H1 (cell line): ENCODE results near the gene P2RX5. TPM values are rescaled to one million over a fixed set of nuclear protein-coding genes. Genes with fewer than 3 reads are reported as not detected.

Experiments used
- CTCF ChIA-PET: fragments of 300-600 bp; sonication (Branson Sonifier 250); formaldehyde crosslinking; loops from one replicate; lab custom pipeline; 2021; ENCODE audit not compliant: partially characterized antibody; lab: Charles Lee
- POLR2A ChIA-PET: fragments of 300-600 bp; sonication (Branson Sonifier 250); formaldehyde crosslinking; loops from one replicate; lab custom pipeline; 2021; ENCODE audit warnings: inconsistent platforms; ENCODE audit not compliant: partially characterized antibody; lab: Charles Lee
- DNase-seq, 2 experiments: peaks; one replicate each; pipeline versions ENCODE4 v3.0.0 to v3.0.0-alpha.2; 2010 to 2022; ENCODE audit warnings: low spot score in 2 of 2, low read depth in 1 of 2, mixed read lengths in 1 of 2
- FAIRE-seq: peaks from 2 replicates; lab custom pipeline; 2011; peaks lifted over from hg19 to GRCh38; lab: Jason Lieb, UNC
- H2AFZ ChIP-seq: 2 replicates; pipeline ENCODE4 v1.8.1; 2012; ENCODE audit warnings: low read length, inconsistent platforms
- H2AK5ac ChIP-seq: 2 replicates; pipeline ENCODE4 v1.6.1; 2013; ENCODE audit warnings: low read depth, low read length
- H2BK120ac ChIP-seq: replicated peaks from 2 replicates; pipeline ENCODE3; 2013; ENCODE audit warnings: low read depth, low read length, inconsistent platforms
- H2BK12ac ChIP-seq: 2 replicates; pipeline ENCODE4 v1.6.1; 2013; ENCODE audit warnings: low read depth, low read length
- H2BK15ac ChIP-seq: 2 replicates; pipeline ENCODE4 v1.6.1; 2013; ENCODE audit warnings: low read length
- H2BK20ac ChIP-seq: 2 replicates; pipeline ENCODE4 v1.6.1; 2013; ENCODE audit warnings: low read length
- H2BK5ac ChIP-seq: 2 replicates; pipeline ENCODE4 v1.6.1; 2013; ENCODE audit warnings: low read depth, low read length
- H3K14ac ChIP-seq: 2 replicates; pipeline ENCODE4 v1.6.1; 2013; ENCODE audit warnings: inconsistent platforms; ENCODE audit not compliant: insufficient read length
- H3K18ac ChIP-seq: 2 replicates; pipeline ENCODE4 v1.6.1; 2013; ENCODE audit warnings: low read length; ENCODE audit errors: extremely low read depth
- H3K23ac ChIP-seq: 2 replicates; pipeline ENCODE4 v1.6.1; 2013; ENCODE audit warnings: inconsistent platforms; ENCODE audit not compliant: insufficient read length
- H3K23me2 ChIP-seq: 2 replicates; pipeline ENCODE4 v1.6.1; 2013; ENCODE audit warnings: low read depth, low read length
- H3K27ac ChIP-seq: 2 replicates; pipeline ENCODE4 v1.6.1; 2011; ENCODE audit warnings: low read depth, low read length, inconsistent platforms
- H3K27me3 ChIP-seq, 4 experiments: replicated peaks in 1 of 4; 1 replicate in 1 of 4; 2 replicates in 3 of 4; pipeline versions ENCODE4 v1.6.1 to v1.8.1; 2011 to 2013; ENCODE audit warnings: low read length in 3 of 4, mild to moderate bottlenecking in 3 of 4, inconsistent platforms in 2 of 4, mixed read lengths in 2 of 4, moderate library complexity in 1 of 4; ENCODE audit not compliant: control insufficient read depth in 3 of 4, insufficient read depth in 3 of 4; ENCODE audit errors: extremely low read depth in 1 of 4
- H3K36me3 ChIP-seq, 4 experiments: 2 replicates each; pipeline versions ENCODE4 v1.6.1 to v1.8.1; 2011 to 2013; ENCODE audit warnings: mild to moderate bottlenecking in 4 of 4, low read length in 3 of 4, moderate library complexity in 2 of 4, control low read depth in 1 of 4, inconsistent platforms in 1 of 4; ENCODE audit not compliant: insufficient read depth in 4 of 4, control insufficient read depth in 2 of 4
- H3K4ac ChIP-seq: replicated peaks from 2 replicates; pipeline ENCODE3; 2013; ENCODE audit warnings: low read length, low read depth, mixed read lengths, inconsistent platforms; ENCODE audit not compliant: insufficient read length
- H3K4me1 ChIP-seq, 4 experiments: replicated peaks in 1 of 4; 1 replicate in 1 of 4; 2 replicates in 3 of 4; pipeline versions ENCODE4 v1.6.1 to v1.8.1; 2011 to 2013; ENCODE audit warnings: low read length in 3 of 4, inconsistent platforms in 2 of 4, mixed read lengths in 1 of 4; ENCODE audit not compliant: insufficient read depth in 4 of 4, control insufficient read depth in 3 of 4
- H3K4me2 ChIP-seq, 2 experiments: 2 replicates each; pipeline versions ENCODE4 v1.6.1 to v1.8.1; 2011 to 2013; ENCODE audit warnings: low read depth in 2 of 2, low read length in 2 of 2, control low read depth in 1 of 2, inconsistent platforms in 1 of 2, mild to moderate bottlenecking in 1 of 2; ENCODE audit not compliant: insufficient read depth in 1 of 2
- H3K4me3 ChIP-seq, 4 experiments: fragments of 200-600, 300-600 bp in 1 of 4; sonication (generic), shearing (Covaris generic), sonication (Bioruptor Twin) in 1 of 4; 2 replicates each; pipeline versions ENCODE4 v1.5.1 to v1.8.1; 2011 to 2016; ENCODE audit warnings: low read length in 4 of 4, low read depth in 3 of 4, control low read depth in 2 of 4, inconsistent platforms in 2 of 4, mild to moderate bottlenecking in 2 of 4, mixed read lengths in 1 of 4, moderate library complexity in 1 of 4; ENCODE audit not compliant: insufficient read depth in 2 of 4; ENCODE audit errors: extremely low read depth in 1 of 4
- H3K56ac ChIP-seq: replicated peaks from 2 replicates; pipeline ENCODE3; 2013; ENCODE audit warnings: low read depth, mild to moderate bottlenecking, mixed read lengths, low read length, inconsistent platforms; ENCODE audit not compliant: insufficient read length
- H3K79me1 ChIP-seq: 2 replicates; pipeline ENCODE4 v1.6.1; 2013; ENCODE audit warnings: low read depth, low read length, control low read depth
- H3K79me2 ChIP-seq, 2 experiments: 2 replicates each; pipeline versions ENCODE4 v1.6.1 to v1.8.1; 2012 to 2013; ENCODE audit warnings: low read length in 2 of 2, mild to moderate bottlenecking in 2 of 2, inconsistent platforms in 1 of 2; ENCODE audit not compliant: insufficient read depth in 2 of 2, control insufficient read depth in 1 of 2
- H3K9ac ChIP-seq, 4 experiments: replicated peaks in 1 of 4; 1 replicate in 1 of 4; 2 replicates in 3 of 4; pipeline versions ENCODE4 v1.6.1 to v1.8.1; 2011 to 2013; ENCODE audit warnings: low read depth in 3 of 4, low read length in 3 of 4, control low read depth in 2 of 4, mild to moderate bottlenecking in 2 of 4, moderate library complexity in 2 of 4, inconsistent platforms in 1 of 4; ENCODE audit errors: extremely low read depth in 1 of 4
- H3K9me3 ChIP-seq, 2 experiments: 2 replicates each; pipeline versions ENCODE4 v1.6.1 to v1.8.1; 2012 to 2013; ENCODE audit warnings: mild to moderate bottlenecking in 2 of 2, moderate library complexity in 2 of 2, control low read depth in 1 of 2, inconsistent platforms in 1 of 2, low read depth in 1 of 2, low read length in 1 of 2, mixed read lengths in 1 of 2; ENCODE audit not compliant: insufficient read depth in 2 of 2
- H4K20me1 ChIP-seq, 2 experiments: replicated peaks in 1 of 2; 2 replicates each; pipeline versions ENCODE3 to v1.8.1; 2011 to 2013; ENCODE audit warnings: inconsistent platforms in 2 of 2, low read length in 2 of 2, mild to moderate bottlenecking in 1 of 2; ENCODE audit not compliant: insufficient read depth in 2 of 2, control insufficient read depth in 1 of 2
- H4K5ac ChIP-seq: 2 replicates; pipeline ENCODE4 v1.6.1; 2013; ENCODE audit warnings: low read length, low read depth, mixed read lengths, inconsistent platforms; ENCODE audit not compliant: insufficient read length
- H4K8ac ChIP-seq: 2 replicates; pipeline ENCODE4 v1.8.0; 2013; ENCODE audit warnings: mild to moderate bottlenecking, moderate library complexity, low read length, inconsistent platforms; ENCODE audit not compliant: insufficient read depth; ENCODE audit errors: extremely low read depth
- H4K91ac ChIP-seq: replicated peaks from 2 replicates; pipeline ENCODE3; 2013; ENCODE audit warnings: low read length, mixed read lengths, inconsistent platforms; ENCODE audit not compliant: insufficient read length
- BRCA1 ChIP-seq: IDR thresholded peaks from 2 replicates; pipeline ENCODE4 v1.6.1; 2012; ENCODE audit warnings: low read depth, low read length, improper control_type of control experiment
- GABPA ChIP-seq: IDR thresholded peaks from 2 replicates; pipeline ENCODE4 v1.6.1; 2011; ENCODE audit warnings: mild to moderate bottlenecking, low read length, moderate library complexity, borderline replicate concordance; ENCODE audit not compliant: insufficient read depth
- MAFK ChIP-seq: IDR thresholded peaks from 2 replicates; pipeline ENCODE4 v1.6.1; 2012; ENCODE audit warnings: low read depth, mild to moderate bottlenecking, improper control_type of control experiment, low read length
- RNF2 ChIP-seq: fragments of 200-900, 300-1000 bp; sonication (generic); IDR thresholded peaks from 2 replicates; pipeline ENCODE4 v1.7.1; 2016; ENCODE audit warnings: borderline replicate concordance, low read depth, mild to moderate bottlenecking, antibody characterized with exemption, low read length; ENCODE audit not compliant: poor library complexity, severe bottlenecking; ENCODE audit errors: missing control alignments
- RXRA ChIP-seq: IDR thresholded peaks from 2 replicates; pipeline ENCODE4 v1.6.1; 2011; ENCODE audit warnings: low read depth, mild to moderate bottlenecking, low read length, moderate library complexity; ENCODE audit not compliant: insufficient read depth
- TAF7 ChIP-seq: optimal IDR thresholded peaks from 2 replicates; pipeline ENCODE3; 2011; ENCODE audit warnings: low read depth, mild to moderate bottlenecking, inconsistent platforms, low read length, moderate library complexity, borderline replicate concordance
- WGBS, 2 experiments: shearing (Covaris generic) in 1 of 2; methylation state at CpG; one replicate each; pipeline versions ENCODE4 v1.1.6 to v1.1.7; 2013 to 2015; ENCODE audit warnings: low lambda C conversion rate in 2 of 2, mixed read lengths in 2 of 2, inconsistent platforms in 1 of 2, low coverage in 1 of 2, missing lambda C conversion rate in 1 of 2; ENCODE audit not compliant: insufficient replicate concordance in 2 of 2, insufficient coverage in 1 of 2, insufficient read length in 1 of 2; ENCODE audit errors: extremely low coverage in 1 of 2, missing lambda C conversion rate in 1 of 2; 5-methylcytosine and 5-hydroxymethylcytosine counted together
- polyA plus RNA-seq, 7 experiments: library from polyadenylated mRNA; depleted of rRNA in 3 of 7; stranded (reverse) in 5 of 7; unstranded in 2 of 7; fragments of >200 nt in 5 of 7; fragments of 200-250 nt in 2 of 7; gene quantifications; 1 replicate in 5 of 7; 2 replicates in 1 of 7; 4 replicates in 1 of 7; pipeline versions ENCODE4 v1.2.1 to v1.2.3, GENCODE V29; 2011 to 2013; ENCODE audit warnings: missing spikeins in 2 of 7, mixed read lengths in 2 of 7
- total RNA-seq: library from RNA; stranded (reverse); fragmentation: NEBNext Ultra II Directional; extraction: Animal tissue kit (Norgen Biotek cat#: 25700); gene quantifications from 2 replicates; pipeline ENCODE4 v1.2.1, GENCODE V29; 2021
- TF ChIP-seq, protein P1 (sequence below), 3 experiments: IDR thresholded peaks; 1 replicate in 2 of 3; 2 replicates in 1 of 3; pipeline versions ENCODE4 v1.5.1 to v1.6.1; 2011; ENCODE audit warnings: low read length in 3 of 3, mild to moderate bottlenecking in 3 of 3, inconsistent platforms in 2 of 3, low read depth in 1 of 3, moderate library complexity in 1 of 3; ENCODE audit not compliant: insufficient read depth in 1 of 3; ENCODE audit errors: control extremely low read depth in 1 of 3
- TF ChIP-seq, protein P2 (sequence below): IDR thresholded peaks from 2 replicates; pipeline ENCODE4 v1.6.1; 2011; ENCODE audit warnings: low read length, improper control_type of control experiment

Gene P2RX5
- total and polyA plus RNA-seq, 2 of the 8 experiments (the other 6 are each of a cell fraction or from before 2014, with no cell fraction given), result 12.0 to 15.6 TPM

DNA sequence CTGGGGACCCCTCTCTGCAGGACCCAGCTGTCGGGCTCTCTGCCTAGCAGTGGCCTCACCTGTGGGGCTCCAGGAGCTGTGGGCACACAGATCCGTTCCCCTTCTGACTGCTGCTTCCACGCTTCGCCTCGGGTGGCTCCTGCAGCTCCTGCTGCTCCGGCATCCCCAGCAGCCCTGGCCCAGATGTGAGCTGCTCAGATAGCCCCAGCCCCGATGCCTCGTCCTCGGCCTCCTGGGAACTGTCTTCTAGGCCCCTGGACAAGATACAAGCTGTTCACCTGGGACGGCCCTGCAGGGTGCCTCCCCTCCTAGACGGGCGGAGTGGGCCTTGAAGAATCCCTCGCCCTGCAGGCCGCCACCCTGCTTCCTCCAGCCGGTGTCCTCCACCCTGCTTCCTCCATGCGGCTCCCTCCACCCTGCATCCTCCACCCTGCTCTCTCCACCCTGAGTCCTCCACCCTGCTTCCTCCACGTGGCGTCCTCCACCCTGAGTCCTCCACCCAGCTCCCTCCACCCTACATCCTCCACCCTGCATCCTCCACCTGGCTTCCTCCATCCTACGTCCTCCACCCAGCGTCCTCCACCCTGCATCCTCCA, 16.3 kb downstream of the P2RX5 start:
- 90% methylated on average over 20 of the region's 20 CpGs; no CpG with 5 or more reads in 1 of the 2 experiments for WGBS, 2 experiments
- TF ChIP-seq TAF7 (no peak), GABPA (no peak), MAFK (no peak), RNF2 (no peak), RXRA (no peak), BRCA1 (no peak)
- TF ChIP-seq, protein P1, sequence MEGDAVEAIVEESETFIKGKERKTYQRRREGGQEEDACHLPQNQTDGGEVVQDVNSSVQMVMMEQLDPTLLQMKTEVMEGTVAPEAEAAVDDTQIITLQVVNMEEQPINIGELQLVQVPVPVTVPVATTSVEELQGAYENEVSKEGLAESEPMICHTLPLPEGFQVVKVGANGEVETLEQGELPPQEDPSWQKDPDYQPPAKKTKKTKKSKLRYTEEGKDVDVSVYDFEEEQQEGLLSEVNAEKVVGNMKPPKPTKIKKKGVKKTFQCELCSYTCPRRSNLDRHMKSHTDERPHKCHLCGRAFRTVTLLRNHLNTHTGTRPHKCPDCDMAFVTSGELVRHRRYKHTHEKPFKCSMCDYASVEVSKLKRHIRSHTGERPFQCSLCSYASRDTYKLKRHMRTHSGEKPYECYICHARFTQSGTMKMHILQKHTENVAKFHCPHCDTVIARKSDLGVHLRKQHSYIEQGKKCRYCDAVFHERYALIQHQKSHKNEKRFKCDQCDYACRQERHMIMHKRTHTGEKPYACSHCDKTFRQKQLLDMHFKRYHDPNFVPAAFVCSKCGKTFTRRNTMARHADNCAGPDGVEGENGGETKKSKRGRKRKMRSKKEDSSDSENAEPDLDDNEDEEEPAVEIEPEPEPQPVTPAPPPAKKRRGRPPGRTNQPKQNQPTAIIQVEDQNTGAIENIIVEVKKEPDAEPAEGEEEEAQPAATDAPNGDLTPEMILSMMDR (IDR thresholded peaks at IDR 0.05; ENCODE audit: control extremely low read depth in 1 of 3, insufficient read depth in 1 of 3, low read depth in 1 of 3, low read length in 3 of 3), result no peak
- TF ChIP-seq, protein P2, sequence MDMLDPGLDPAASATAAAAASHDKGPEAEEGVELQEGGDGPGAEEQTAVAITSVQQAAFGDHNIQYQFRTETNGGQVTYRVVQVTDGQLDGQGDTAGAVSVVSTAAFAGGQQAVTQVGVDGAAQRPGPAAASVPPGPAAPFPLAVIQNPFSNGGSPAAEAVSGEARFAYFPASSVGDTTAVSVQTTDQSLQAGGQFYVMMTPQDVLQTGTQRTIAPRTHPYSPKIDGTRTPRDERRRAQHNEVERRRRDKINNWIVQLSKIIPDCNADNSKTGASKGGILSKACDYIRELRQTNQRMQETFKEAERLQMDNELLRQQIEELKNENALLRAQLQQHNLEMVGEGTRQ, result no peak

More for the DNA sequence above, 16.3 kb downstream of the P2RX5 start:
- no peak overlapping the region for H3K23ac ChIP-seq
- H2BK20ac ChIP-seq, result no peak overlapping the region
- CTCF ChIA-PET, result interaction anchor here (1.0 to 4.2 kb wide), 6 partner anchors 12 to 108 kb away, joined by 3 to 29 read pairs (median 5); partner anchors contain the start of gene HASPIN
- no peak overlapping the region for H4K91ac ChIP-seq
- H3K14ac ChIP-seq, result no peak overlapping the region
- no peak overlapping the region; the same call in 1 of the 2 replicates for H4K8ac ChIP-seq
- 0 out of 7 replicates have a peak, but pooled peaks cover 0 to 2% (median 0%) of the 10 kb centered on the region in 4 experiments for H3K27me3 ChIP-seq
- H3K9me3 ChIP-seq, result no peaks in the 10 kb centered on the region
- no peak overlapping the region for H3K18ac ChIP-seq
- no peak overlapping the region for H3K56ac ChIP-seq
- H2BK15ac ChIP-seq, result no peak overlapping the region
- H3K4ac ChIP-seq, result no peak overlapping the region
- no peaks in the 10 kb centered on the region for H3K79me2 ChIP-seq
- FAIRE-seq (no peak), DNase-seq (no peak)
- no peak overlapping the region for H3K4me2 ChIP-seq
- no peak overlapping the region for H4K5ac ChIP-seq
- no peak overlapping the region for H2BK120ac ChIP-seq
- peaks cover 0 to 3% of the 10 kb centered on the region in 2 experiments for H4K20me1 ChIP-seq
- H3K9ac ChIP-seq, result no peak overlapping the region
- peaks cover 0 to 2% (median 0%) of the 10 kb centered on the region in 4 experiments; a peak in 2 of 7 replicates for H3K4me1 ChIP-seq
- no peak overlapping the region for H3K27ac ChIP-seq
- no peak overlapping the region for H2BK5ac ChIP-seq
- H2BK12ac ChIP-seq, result no peak overlapping the region
- H2AK5ac ChIP-seq, result no peak overlapping the region
- no peaks in the 10 kb centered on the region for H3K79me1 ChIP-seq
- no peaks in the 10 kb centered on the region for H3K23me2 ChIP-seq
- no peaks in the 10 kb centered on the region for H3K36me3 ChIP-seq
- H3K4me3 ChIP-seq, result no peak overlapping the region
- H2AFZ ChIP-seq, result no peak overlapping the region
- POLR2A ChIA-PET, result interaction anchor here (0.8 to 0.9 kb wide), 2 partner anchors 17 to 19 kb away, joined by 3 read pairs; partner anchors contain the start of gene P2RX5
